PFSK-1 (cell line): ENCODE results near the gene LRRC4C.

Experiments
- FOXP2 ChIP-seq: optimal IDR thresholded peaks from 2 replicates; pipeline ENCODE3; 2011; ENCODE audit warnings: borderline replicate concordance, control low read depth, inconsistent platforms; ENCODE audit not compliant: insufficient read depth; ENCODE audit errors: extremely low read length, extremely low read depth
- POLR2AphosphoS5 ChIP-seq: IDR thresholded peaks from 2 replicates; pipeline ENCODE4 v1.6.1; 2012; ENCODE audit warnings: low read depth, mild to moderate bottlenecking, control low read depth, low read length, moderate library complexity
- TF ChIP-seq, protein P1 (sequence below), 2 experiments: IDR thresholded peaks; 2 replicates each; pipeline versions ENCODE4 v1.6.1 to v1.8.0; 2011 to 2012; ENCODE audit warnings: low read depth in 2 of 2, low read length in 2 of 2, control low read depth in 1 of 2, inconsistent platforms in 1 of 2, mild to moderate bottlenecking in 1 of 2, moderate library complexity in 1 of 2; ENCODE audit not compliant: insufficient read depth in 1 of 2

DNA sequence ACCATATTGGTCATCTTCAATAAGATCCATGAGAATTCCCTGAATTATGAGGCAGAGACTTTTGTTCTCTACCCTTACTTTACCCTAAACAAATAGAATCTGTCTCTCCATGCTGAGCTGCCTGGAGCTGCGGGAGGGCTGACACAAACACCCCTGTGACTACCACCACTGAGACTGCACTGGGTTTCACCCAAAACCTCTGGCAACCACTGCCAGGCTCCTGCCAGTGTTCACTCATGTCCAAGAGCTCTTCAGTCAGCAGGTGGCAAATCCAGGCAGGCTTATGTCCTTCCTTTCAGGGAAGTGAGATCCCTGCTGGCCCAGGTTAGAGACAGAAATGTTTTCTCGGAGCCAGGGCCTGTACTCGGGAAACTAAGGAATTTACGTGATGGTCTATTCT lies 1105.3 kb downstream of the LRRC4C start:
- TF ChIP-seq POLR2AphosphoS5 (no peak), FOXP2 (no peak)
- TF ChIP-seq, protein P1, sequence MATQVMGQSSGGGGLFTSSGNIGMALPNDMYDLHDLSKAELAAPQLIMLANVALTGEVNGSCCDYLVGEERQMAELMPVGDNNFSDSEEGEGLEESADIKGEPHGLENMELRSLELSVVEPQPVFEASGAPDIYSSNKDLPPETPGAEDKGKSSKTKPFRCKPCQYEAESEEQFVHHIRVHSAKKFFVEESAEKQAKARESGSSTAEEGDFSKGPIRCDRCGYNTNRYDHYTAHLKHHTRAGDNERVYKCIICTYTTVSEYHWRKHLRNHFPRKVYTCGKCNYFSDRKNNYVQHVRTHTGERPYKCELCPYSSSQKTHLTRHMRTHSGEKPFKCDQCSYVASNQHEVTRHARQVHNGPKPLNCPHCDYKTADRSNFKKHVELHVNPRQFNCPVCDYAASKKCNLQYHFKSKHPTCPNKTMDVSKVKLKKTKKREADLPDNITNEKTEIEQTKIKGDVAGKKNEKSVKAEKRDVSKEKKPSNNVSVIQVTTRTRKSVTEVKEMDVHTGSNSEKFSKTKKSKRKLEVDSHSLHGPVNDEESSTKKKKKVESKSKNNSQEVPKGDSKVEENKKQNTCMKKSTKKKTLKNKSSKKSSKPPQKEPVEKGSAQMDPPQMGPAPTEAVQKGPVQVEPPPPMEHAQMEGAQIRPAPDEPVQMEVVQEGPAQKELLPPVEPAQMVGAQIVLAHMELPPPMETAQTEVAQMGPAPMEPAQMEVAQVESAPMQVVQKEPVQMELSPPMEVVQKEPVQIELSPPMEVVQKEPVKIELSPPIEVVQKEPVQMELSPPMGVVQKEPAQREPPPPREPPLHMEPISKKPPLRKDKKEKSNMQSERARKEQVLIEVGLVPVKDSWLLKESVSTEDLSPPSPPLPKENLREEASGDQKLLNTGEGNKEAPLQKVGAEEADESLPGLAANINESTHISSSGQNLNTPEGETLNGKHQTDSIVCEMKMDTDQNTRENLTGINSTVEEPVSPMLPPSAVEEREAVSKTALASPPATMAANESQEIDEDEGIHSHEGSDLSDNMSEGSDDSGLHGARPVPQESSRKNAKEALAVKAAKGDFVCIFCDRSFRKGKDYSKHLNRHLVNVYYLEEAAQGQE (IDR thresholded peaks at IDR 0.05; ENCODE audit: insufficient read depth in 1 of 2, low read depth in 2 of 2, low read length in 2 of 2): no peak
